ENCODE measurements around the gene ATP6V0B. TPM values are rescaled to one million over a fixed set of nuclear protein-coding genes. Genes with fewer than 3 reads are reported as not detected.

ATP6V0B gene
- total and polyA plus RNA-seq, 2 donors (not counting 1 experiment from before 2014, with no cell fraction given), result 91.0 to 198 TPM

- under 1% methylated on average over 10 of the region's 10 CpGs for WGBS (ENCODE audit: insufficient coverage)
- Histone ChIP-seq H3K9me3 (ENCODE audit: control extremely low read depth in 1 of 3, control insufficient read depth in 2 of 3, insufficient read depth in 1 of 3, low read length in 2 of 3) (no peaks in the 10 kb centered on the region), H3K4me2 (replicated peaks; ENCODE audit: low read depth, low read length, poor library complexity, severe bottlenecking) (peak overlapping the region; percentile 94), H3K4me3 (ENCODE audit: control extremely low read depth in 1 of 5, extremely low read depth in 1 of 5, insufficient read depth in 1 of 5, low read depth in 2 of 5, low read length in 4 of 5) (peak overlapping the region; percentile 11 to 81 (median 72)), H3K79me2 (ENCODE audit: control insufficient read depth, insufficient read depth, low read length) (no peaks in the 10 kb centered on the region), H2AFZ (ENCODE audit: insufficient read depth, low read depth, low read length, poor library complexity, severe bottlenecking) (peak overlapping the region; percentile 99), H3K4me1 (ENCODE audit: control insufficient read depth in 2 of 2, insufficient read depth in 2 of 2, low read length in 2 of 2) (peaks cover 22 to 44% of the 10 kb centered on the region in 2 donors), H3K27me3 (replicated peaks in 1 of 4; ENCODE audit: control extremely low read depth in 1 of 4, control insufficient read depth in 3 of 4, insufficient read depth in 4 of 4, low read length in 3 of 4) (no peaks in the 10 kb centered on the region), H4K20me1 (ENCODE audit: control insufficient read depth, insufficient read depth, low read length, poor library complexity, severe bottlenecking) (no peaks in the 10 kb centered on the region), H3K36me3 (replicated peaks in 1 of 2; ENCODE audit: control extremely low read depth in 1 of 2, control insufficient read depth in 1 of 2, extremely low read depth in 1 of 2, insufficient read depth in 2 of 2, low read length in 1 of 2) (no peaks in the 10 kb centered on the region), H3K9ac (ENCODE audit: low read length) (peak overlapping the region; percentile 87), H3K27ac (ENCODE audit: low read length in 2 of 2) (peak overlapping the region in 1 of 2 donors; percentile 75)
- DNase-seq, result no peak
- intact Hi-C loops (cut with micrococcal nuclease), result loop anchor here (1.0 to 5.0 kb wide), 4 partner anchors 17 to 284 kb away; partner anchors contain the start of genes ATP6V0B, IPO13 and ST3GAL3
- H3K27me3 Mint-ChIP-seq, result no peaks in the 10 kb centered on the region
- TF ChIP-seq CTCF (IDR thresholded peaks at IDR 0.05) (no peak), EZH2 (IDR thresholded peaks at IDR 0.05; ENCODE audit: borderline replicate concordance, insufficient read depth, low read depth, low read length, poor library complexity, severe bottlenecking) (no peak)
- H3K4me1 Mint-ChIP-seq, result peaks cover 38% of the 10 kb centered on the region
- peak overlapping the region; percentile 96 for H3K4me3 Mint-ChIP-seq
- no peaks in the 10 kb centered on the region for H3K9me3 Mint-ChIP-seq (ENCODE audit: insufficient read depth)
- ChIA-PET CTCF (interaction anchor here (1.3 to 1.6 kb wide), 2 partner anchors 26 to 42 kb away, joined by 3 to 4 read pairs; no protein-coding TSS in a partner anchor), POLR2A (interaction anchor here (0.6 to 1.1 kb wide), 2 partner anchors 16 to 46 kb away, joined by 3 read pairs; no protein-coding TSS in a partner anchor)
- peak overlapping the region; percentile 91 for H3K27ac Mint-ChIP-seq
- no peak for ATAC-seq (ENCODE audit: low read depth)
Observed at GRCh38 chr1:43991200-43991475, 16.4 kb downstream of the ATP6V0B start.

- H3K79me2 ChIP-seq (ENCODE audit: control insufficient read depth, insufficient read depth, low read length), result no peaks in the 10 kb centered on the region
- DNase-seq (peak; percentile 84), ATAC-seq (ENCODE audit: low read depth) (peak; percentile 89)
- peak within 1 kb of the TSS; percentile 11 to 81 (median 72) for H3K4me3 ChIP-seq (ENCODE audit: control extremely low read depth in 1 of 5, extremely low read depth in 1 of 5, insufficient read depth in 1 of 5, low read depth in 2 of 5, low read length in 4 of 5)
- no peaks in the 10 kb centered on the region for H3K36me3 ChIP-seq (replicated peaks in 1 of 2; ENCODE audit: control extremely low read depth in 1 of 2, control insufficient read depth in 1 of 2, extremely low read depth in 1 of 2, insufficient read depth in 2 of 2, low read length in 1 of 2)
- Mint-ChIP-seq H3K27ac (peak within 1 kb of the TSS; percentile 91), H3K27me3 (no peaks in the 10 kb centered on the region), H3K4me3 (peak within 1 kb of the TSS; percentile 96), H3K9me3 (ENCODE audit: insufficient read depth) (no peaks in the 10 kb centered on the region), H3K4me1 (peaks cover 38% of the 10 kb centered on the region)
- WGBS (ENCODE audit: insufficient coverage), result 2% methylated on average over 65 of the region's 66 CpGs
- H3K27me3 ChIP-seq (replicated peaks in 1 of 4; ENCODE audit: control extremely low read depth in 1 of 4, control insufficient read depth in 3 of 4, insufficient read depth in 4 of 4, low read length in 3 of 4), result no peaks in the 10 kb centered on the region
- peaks cover 22 to 44% of the 10 kb centered on the region in 2 donors for H3K4me1 ChIP-seq (ENCODE audit: control insufficient read depth in 2 of 2, insufficient read depth in 2 of 2, low read length in 2 of 2)
- intact Hi-C loops (cut with micrococcal nuclease), result loop anchor here (1.0 to 5.0 kb wide), 4 partner anchors 17 to 284 kb away; partner anchors contain the start of genes ATP6V0B, IPO13 and ST3GAL3
- H3K9me3 ChIP-seq (ENCODE audit: control extremely low read depth in 1 of 3, control insufficient read depth in 2 of 3, insufficient read depth in 1 of 3, low read length in 2 of 3), result no peaks in the 10 kb centered on the region
- H4K20me1 ChIP-seq (ENCODE audit: control insufficient read depth, insufficient read depth, low read length, poor library complexity, severe bottlenecking), result no peaks in the 10 kb centered on the region
- peak within 1 kb of the TSS; percentile 94 for H3K4me2 ChIP-seq (replicated peaks; ENCODE audit: low read depth, low read length, poor library complexity, severe bottlenecking)
- TF ChIP-seq EZH2 (IDR thresholded peaks at IDR 0.05; ENCODE audit: borderline replicate concordance, insufficient read depth, low read depth, low read length, poor library complexity, severe bottlenecking) (no peak), CTCF (IDR thresholded peaks at IDR 0.05) (no peak)
- H2AFZ ChIP-seq (ENCODE audit: insufficient read depth, low read depth, low read length, poor library complexity, severe bottlenecking), result peak within 1 kb of the TSS; percentile 99
- H3K9ac ChIP-seq (ENCODE audit: low read length), result peak within 1 kb of the TSS; percentile 87
- H3K27ac ChIP-seq (ENCODE audit: low read length in 2 of 2), result peak within 1 kb of the TSS in 1 of 2 donors; percentile 75
- ChIA-PET POLR2A (interaction anchor here (0.7 to 1.4 kb wide), 3 partner anchors 17 to 342 kb away, joined by 3 to 5 read pairs (median 3); partner anchors contain the start of gene ATP6V0B), CTCF (interaction anchor here (1.0 to 5.1 kb wide), 5 partner anchors 14 to 45 kb away, joined by 3 to 32 read pairs (median 4); no protein-coding TSS in a partner anchor)
Observed at GRCh38 chr1:43991476-43992231, 16.9 kb downstream of the ATP6V0B start, which contains the start of gene CCDC24. Gene CCDC24, plus strand, starts transcription at chr1:43991599. Its CDS starts 280 bp downstream, at chr1:43991879.

Data from B cell (primary cell).